Measurements from ENCODE around the gene CSMD2. TPM values are rescaled to one million over a fixed set of nuclear protein-coding genes. Genes with fewer than 3 reads are reported as not detected.

Gene CSMD2
- total and polyA plus RNA-seq, 2 of the 4 experiments (the other 2 are of a cell fraction): under 0.01 to 0.36 TPM

DNA sequence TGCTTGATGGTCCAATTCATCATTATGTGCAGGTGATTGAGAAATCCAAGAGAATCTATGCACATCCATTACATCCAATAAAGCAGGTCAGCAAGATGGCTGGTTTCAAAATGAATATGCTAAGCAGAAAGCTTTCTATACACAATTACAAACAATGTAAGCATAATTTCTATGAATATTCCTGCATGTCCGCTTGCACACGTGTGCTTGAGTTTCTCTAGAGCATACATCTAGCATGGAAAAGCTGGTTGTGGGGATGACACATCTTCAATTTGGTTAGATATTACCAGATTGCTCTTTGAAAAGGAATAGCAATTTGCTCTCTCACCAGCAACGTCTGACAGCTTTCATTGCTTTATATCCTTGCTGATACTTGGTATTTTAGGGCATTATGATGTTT is 461.6 kb downstream of the CSMD2 start:
- no CpG with 5 or more reads among the region's 3 CpGs for WGBS, 2 experiments (ENCODE audit: extremely low coverage in 2 of 2, insufficient read length in 1 of 2)
- ChIA-PET POLR2A (ENCODE audit: unreplicated experiment) (no interaction called here), CTCF (no interaction called here)
- no peak overlapping the region for H2BK15ac ChIP-seq (ENCODE audit: low read depth, low read length)
- no peak overlapping the region for H3K4me2 ChIP-seq (ENCODE audit: low read depth, low read length)
- no peak overlapping the region for H3K27ac ChIP-seq (ENCODE audit: insufficient read depth, low read length)
- no peak overlapping the region for H3K14ac ChIP-seq (replicated peaks; ENCODE audit: low read depth, low read length)
- dilution Hi-C loops (cut with HindIII; ENCODE audit: low sequenced_read_pairs, unreplicated experiment): no loop called here
- no peak overlapping the region for H3K56ac ChIP-seq (ENCODE audit: extremely low read depth, insufficient read depth, low read length)
- no peak for ATAC-seq (ENCODE audit: low read depth)
- no peak overlapping the region for H2AK5ac ChIP-seq (ENCODE audit: low read depth, low read length)
- no peak for DNase-seq
- H4K8ac ChIP-seq (ENCODE audit: low read depth in 2 of 2, low read length in 2 of 2): no peak overlapping the region
- no peak overlapping the region for H3K18ac ChIP-seq (ENCODE audit: low read depth, low read length)
- H4K5ac ChIP-seq (ENCODE audit: low read depth, low read length): no peak overlapping the region
- no peak overlapping the region for H2BK5ac ChIP-seq (ENCODE audit: low read depth, low read length, poor library complexity, severe bottlenecking)
- H4K91ac ChIP-seq (ENCODE audit: insufficient read depth, low read depth, low read length): no peak overlapping the region
- intact Hi-C loops (cut with micrococcal nuclease): no loop called here
- H3K9me1 ChIP-seq (ENCODE audit: insufficient read depth, low read length): no peaks in the 10 kb centered on the region
- H3K27me3 ChIP-seq (ENCODE audit: control insufficient read depth, insufficient read depth, low read length): no peaks in the 10 kb centered on the region
- no peaks in the 10 kb centered on the region for H4K20me1 ChIP-seq (ENCODE audit: insufficient read depth, low read length)
- TF ChIP-seq ELK1 (IDR thresholded peaks at IDR 0.05; ENCODE audit: borderline replicate concordance, low read depth, low read length) (no peak), MAZ (IDR thresholded peaks at IDR 0.05; ENCODE audit: borderline replicate concordance, low read depth, low read length) (no peak), CHD1 (IDR thresholded peaks at IDR 0.05; ENCODE audit: low read depth, low read length) (no peak), USF2 (IDR thresholded peaks at IDR 0.05; ENCODE audit: low read depth, low read length) (no peak), RFX5 (IDR thresholded peaks at IDR 0.05; ENCODE audit: low read depth, low read length) (no peak), NFE2L2 (IDR thresholded peaks at IDR 0.05; ENCODE audit: low read depth, low read length) (no peak)
- TF ChIP-seq, protein P1, sequence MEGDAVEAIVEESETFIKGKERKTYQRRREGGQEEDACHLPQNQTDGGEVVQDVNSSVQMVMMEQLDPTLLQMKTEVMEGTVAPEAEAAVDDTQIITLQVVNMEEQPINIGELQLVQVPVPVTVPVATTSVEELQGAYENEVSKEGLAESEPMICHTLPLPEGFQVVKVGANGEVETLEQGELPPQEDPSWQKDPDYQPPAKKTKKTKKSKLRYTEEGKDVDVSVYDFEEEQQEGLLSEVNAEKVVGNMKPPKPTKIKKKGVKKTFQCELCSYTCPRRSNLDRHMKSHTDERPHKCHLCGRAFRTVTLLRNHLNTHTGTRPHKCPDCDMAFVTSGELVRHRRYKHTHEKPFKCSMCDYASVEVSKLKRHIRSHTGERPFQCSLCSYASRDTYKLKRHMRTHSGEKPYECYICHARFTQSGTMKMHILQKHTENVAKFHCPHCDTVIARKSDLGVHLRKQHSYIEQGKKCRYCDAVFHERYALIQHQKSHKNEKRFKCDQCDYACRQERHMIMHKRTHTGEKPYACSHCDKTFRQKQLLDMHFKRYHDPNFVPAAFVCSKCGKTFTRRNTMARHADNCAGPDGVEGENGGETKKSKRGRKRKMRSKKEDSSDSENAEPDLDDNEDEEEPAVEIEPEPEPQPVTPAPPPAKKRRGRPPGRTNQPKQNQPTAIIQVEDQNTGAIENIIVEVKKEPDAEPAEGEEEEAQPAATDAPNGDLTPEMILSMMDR (conservative IDR thresholded peaks at IDR 0.05; ENCODE audit: low read depth, low read length): no peak
- BruUV-seq (replicated peaks): no TSS peak
- H2BK120ac ChIP-seq (ENCODE audit: low read depth, low read length): no peak overlapping the region
- no peak overlapping the region for H2AFZ ChIP-seq (replicated peaks; ENCODE audit: low read length, poor library complexity)
- H2AK9ac ChIP-seq (replicated peaks; ENCODE audit: low read depth, low read length, poor library complexity): no peak overlapping the region
- in situ Hi-C loops (cut with MboI; ENCODE audit: low sequenced_read_pairs): no loop called here
- no peak overlapping the region for H2BK20ac ChIP-seq (ENCODE audit: low read depth, low read length)
- no peaks in the 10 kb centered on the region for H3K36me3 ChIP-seq (ENCODE audit: control insufficient read depth, insufficient read depth, low read length)
- H3K4me3 ChIP-seq (ENCODE audit: insufficient read depth, low read depth, low read length): no peak overlapping the region
- H3K9me3 ChIP-seq (ENCODE audit: control insufficient read depth, insufficient read depth, low read length): peaks cover 4% of the 10 kb centered on the region; the same call in 1 of the 2 replicates
- no peaks in the 10 kb centered on the region for H3K79me1 ChIP-seq (ENCODE audit: low read depth in 1 of 2, low read length in 2 of 2)
- H3K4me1 ChIP-seq (ENCODE audit: control insufficient read depth, insufficient read depth, low read length): no peaks in the 10 kb centered on the region
- no peak overlapping the region for H3K9ac ChIP-seq (ENCODE audit: low read depth, low read length)
- H3K23ac ChIP-seq (ENCODE audit: low read depth, low read length): no peak overlapping the region
- no peak overlapping the region for H3K4ac ChIP-seq (ENCODE audit: low read depth, low read length)
